ENCODE data around the gene SH3PXD2A.

DNA sequence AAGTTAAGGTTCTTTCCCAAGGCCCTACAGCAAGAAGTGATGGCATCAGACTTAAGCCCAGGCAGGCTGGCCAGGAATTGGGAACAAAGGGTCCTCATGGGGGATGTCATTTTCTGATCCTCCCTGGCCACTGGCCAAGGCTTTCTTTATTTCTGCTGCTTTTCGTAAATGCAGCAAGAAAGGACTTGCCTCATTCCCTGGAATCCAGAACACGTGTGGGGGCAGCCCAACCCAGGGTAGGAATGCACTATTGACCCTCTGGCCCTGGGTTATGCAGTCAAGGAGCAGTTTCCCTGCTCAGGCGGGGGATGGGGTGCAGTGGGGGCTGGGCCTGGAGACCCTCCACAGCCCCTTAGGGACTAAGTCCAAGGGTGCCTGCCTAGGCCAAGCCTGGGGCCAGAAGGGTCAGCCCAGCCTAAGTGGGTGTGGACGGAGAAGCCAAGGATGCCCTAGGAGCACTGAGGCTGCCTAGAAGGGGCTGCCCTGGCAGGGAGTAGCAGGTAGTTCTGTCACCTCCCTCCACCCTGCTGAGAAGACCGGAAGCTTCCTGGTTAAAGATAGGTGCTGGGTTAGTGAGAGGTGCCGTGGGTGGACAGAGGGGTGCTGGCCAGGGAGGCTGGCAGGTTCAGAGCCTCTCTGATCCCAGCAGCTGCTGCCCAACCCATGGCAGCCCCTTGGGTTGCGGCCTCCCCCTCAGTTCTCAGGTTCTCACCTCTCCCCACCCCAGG, 179.2 kb downstream of the SH3PXD2A start:
- TF ChIP-seq CTCF (IDR thresholded peaks at IDR 0.05; ENCODE audit: borderline replicate concordance, extremely low read depth, low read length, poor library complexity, severe bottlenecking) (no peak), EZH2 (IDR thresholded peaks at IDR 0.05; ENCODE audit: borderline replicate concordance, low read depth, low read length, severe bottlenecking) (no peak)

Measured in DND-41 (cell line).